ENCODE results near the gene PNPT1. TPM values are rescaled to one million over a fixed set of nuclear protein-coding genes. Genes with fewer than 3 reads are reported as not detected.

PNPT1 gene
- total RNA-seq = 10 to 100 TPM; 13.1 to 24.9 (median 14.2) TPM

DNA sequence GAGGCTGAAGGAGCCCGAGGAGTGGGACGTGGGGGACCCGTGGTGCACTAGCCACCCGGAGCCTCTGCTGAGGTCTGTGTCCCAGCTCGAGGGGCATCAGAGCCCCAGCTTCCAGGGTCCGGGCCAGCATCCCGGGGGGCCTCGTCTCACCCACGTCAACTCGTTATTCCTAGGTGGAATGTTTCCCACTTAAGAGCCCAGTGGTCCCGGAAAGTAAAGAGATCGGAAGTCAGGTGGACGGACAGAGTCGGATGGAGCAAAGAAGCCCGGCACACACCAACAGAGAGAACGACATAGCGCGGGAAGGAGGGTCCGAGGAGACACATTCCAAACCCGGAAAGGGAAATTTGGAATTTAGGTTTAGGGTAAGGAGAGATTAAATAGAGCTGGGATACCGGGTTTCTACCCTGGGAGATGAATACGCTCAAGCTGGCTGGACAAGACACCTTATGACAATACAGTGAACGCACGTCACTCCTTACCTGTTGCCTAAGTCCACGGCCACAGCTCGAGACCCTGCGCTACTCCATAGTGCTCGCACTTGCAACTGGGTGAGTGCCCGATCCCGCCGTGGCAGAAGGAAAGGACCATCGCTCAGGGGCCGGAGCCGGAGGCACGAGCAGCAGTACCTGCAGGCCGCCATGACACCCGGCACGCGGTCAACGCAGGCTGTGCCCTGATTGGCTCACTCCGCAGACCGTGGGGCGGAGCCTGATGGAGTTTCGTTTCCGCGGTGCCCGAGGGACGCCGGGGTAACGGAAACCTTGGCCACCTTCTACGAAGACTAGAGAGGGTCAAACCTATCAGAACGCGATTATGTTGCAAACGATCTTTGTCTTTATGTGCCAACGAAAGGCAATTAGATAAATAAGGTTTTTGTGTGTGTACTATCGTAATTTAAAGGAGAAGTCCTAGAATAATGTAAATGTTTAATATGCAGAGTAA lies at the start of gene PNPT1:
Gene PNPT1 (minus strand): TSS at position 664 of the 945 bp plus-strand sequence. CDS start 21 bp downstream, at position 643.
- TF ChIP-seq, protein P1, sequence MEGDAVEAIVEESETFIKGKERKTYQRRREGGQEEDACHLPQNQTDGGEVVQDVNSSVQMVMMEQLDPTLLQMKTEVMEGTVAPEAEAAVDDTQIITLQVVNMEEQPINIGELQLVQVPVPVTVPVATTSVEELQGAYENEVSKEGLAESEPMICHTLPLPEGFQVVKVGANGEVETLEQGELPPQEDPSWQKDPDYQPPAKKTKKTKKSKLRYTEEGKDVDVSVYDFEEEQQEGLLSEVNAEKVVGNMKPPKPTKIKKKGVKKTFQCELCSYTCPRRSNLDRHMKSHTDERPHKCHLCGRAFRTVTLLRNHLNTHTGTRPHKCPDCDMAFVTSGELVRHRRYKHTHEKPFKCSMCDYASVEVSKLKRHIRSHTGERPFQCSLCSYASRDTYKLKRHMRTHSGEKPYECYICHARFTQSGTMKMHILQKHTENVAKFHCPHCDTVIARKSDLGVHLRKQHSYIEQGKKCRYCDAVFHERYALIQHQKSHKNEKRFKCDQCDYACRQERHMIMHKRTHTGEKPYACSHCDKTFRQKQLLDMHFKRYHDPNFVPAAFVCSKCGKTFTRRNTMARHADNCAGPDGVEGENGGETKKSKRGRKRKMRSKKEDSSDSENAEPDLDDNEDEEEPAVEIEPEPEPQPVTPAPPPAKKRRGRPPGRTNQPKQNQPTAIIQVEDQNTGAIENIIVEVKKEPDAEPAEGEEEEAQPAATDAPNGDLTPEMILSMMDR (IDR thresholded peaks at IDR 0.05; ENCODE audit: low read depth) = no peak

DNA sequence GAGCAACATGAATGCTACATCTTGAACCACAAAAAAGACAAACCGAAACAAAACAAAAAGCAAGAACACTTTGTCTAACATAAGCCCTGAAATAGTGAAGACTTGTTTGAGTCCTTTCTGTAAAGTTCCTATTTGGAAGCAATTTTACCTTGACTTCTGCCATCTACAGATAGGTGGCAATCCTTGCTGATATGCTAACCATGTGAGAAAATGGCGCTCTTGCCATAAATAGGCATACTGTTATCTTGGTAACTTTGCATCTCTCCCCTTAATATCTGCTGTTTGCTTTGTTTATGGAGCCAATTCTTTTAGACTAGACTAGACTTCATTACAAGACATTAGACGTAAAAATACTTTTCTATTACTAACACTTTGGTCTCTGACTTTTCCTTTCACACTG lies 49.4 kb upstream of the PNPT1 start:
- TF ChIP-seq, protein P1 (IDR thresholded peaks at IDR 0.05; ENCODE audit: low read depth) = no peak

DNA sequence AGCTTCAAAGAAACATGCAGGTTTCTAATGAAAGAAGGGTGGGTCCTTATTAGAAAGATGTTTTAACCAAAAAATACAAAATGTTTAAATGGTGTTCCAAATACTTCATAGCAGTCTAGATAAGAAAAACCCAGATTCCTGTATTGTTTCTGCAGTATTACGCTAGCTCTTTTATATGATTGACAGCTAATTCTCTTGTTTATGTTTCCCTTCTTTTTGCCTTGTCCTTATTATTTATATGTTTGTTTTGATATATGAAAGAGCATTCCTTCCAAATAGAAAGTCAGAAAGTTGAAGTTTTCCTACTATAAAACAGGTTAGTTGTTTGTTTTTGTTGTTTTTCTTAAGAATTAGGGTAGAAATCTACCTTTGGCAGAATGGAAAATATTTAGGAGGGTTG lies 41.1 kb upstream of the PNPT1 start:
- TF ChIP-seq, protein P1 (IDR thresholded peaks at IDR 0.05; ENCODE audit: low read depth) = no peak

GRCh38 chr2:55733335-55733734 lies 39.7 kb upstream of the PNPT1 start:
- TF ChIP-seq, protein P1 (IDR thresholded peaks at IDR 0.05; ENCODE audit: low read depth) = no peak

- TF ChIP-seq, protein P1 (IDR thresholded peaks at IDR 0.05; ENCODE audit: low read depth) = no peak
Observed at GRCh38 chr2:55732854-55733253, 39.2 kb upstream of the PNPT1 start.

- TF ChIP-seq, protein P1 (IDR thresholded peaks at IDR 0.05; ENCODE audit: low read depth) = no peak
Observed at GRCh38 chr2:55729136-55729685, 35.6 kb upstream of the PNPT1 start.

DNA sequence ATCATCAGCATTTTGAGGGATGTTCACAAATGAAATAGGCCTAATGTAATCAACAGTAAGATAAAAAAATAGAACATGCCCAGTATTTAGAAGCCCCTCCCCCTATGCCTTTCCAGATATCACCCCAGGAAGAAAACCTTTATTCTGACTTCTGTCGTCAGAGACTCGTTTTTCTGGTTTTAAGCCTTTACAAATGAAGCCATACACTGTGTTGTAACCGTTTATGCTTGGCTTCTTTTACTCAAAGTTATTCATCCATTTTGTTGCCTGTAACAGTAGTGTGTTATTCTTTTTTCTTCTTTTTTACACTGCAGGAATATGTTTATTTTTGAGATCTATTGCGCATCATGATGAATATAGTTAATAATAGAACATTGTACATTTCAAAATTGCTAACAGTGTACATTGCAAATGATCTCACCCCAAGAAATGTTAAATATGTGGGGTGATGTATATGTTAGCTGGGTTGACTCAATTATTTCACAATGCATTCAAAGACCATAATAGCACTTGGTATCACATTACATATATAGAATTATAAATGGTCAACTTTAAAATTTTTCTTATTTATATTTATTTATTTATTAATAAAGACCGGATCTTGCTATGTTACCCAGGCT lies 28.1 kb upstream of the PNPT1 start:
- TF ChIP-seq, protein P1 (IDR thresholded peaks at IDR 0.05; ENCODE audit: low read depth) = no peak

All from subcutaneous adipose tissue (tissue), 4 donors.